Adrenal gland (tissue), 5 donors: ENCODE data around the gene PLPPR5.

Experiments used
- CTCF ChIP-seq, 6 experiments: fragments of 450-650 bp in 4 of 6; fragments of 200-600 bp in 2 of 6; sonication (generic) in 1 of 6; IDR thresholded peaks; 1 replicate in 5 of 6; 2 replicates in 1 of 6; pipeline versions ENCODE4 v1.5.1 to v1.8.0; 2016 to 2021; ENCODE audit warnings: antibody characterized with exemption in 6 of 6, mild to moderate bottlenecking in 2 of 6, moderate library complexity in 1 of 6
- POLR2A ChIP-seq, 2 donors: fragments of 450-650 bp; IDR thresholded peaks; one replicate each; pipeline ENCODE4 v1.6.1; 2017; ENCODE audit warnings: antibody characterized with exemption in 2 of 2, mild to moderate bottlenecking in 2 of 2, moderate library complexity in 1 of 2
- donor health status: DM: no; HTN: no; CAD: no.

- TF ChIP-seq CTCF (IDR thresholded peaks at IDR 0.05) (no peak), POLR2A (IDR thresholded peaks at IDR 0.05) (no peak)
These were observed 25.2 kb downstream of the PLPPR5 start for GRCh38 chr1:98979463-98979862.
